Prostate gland (tissue), 2 donors: ENCODE results near the gene ASIC1.

ENCODE experiments used
- CTCF ChIP-seq, 4 experiments: fragments of 200-600 bp in 2 of 4; fragments of 450-650 bp in 2 of 4; sonication (generic) in 2 of 4; IDR thresholded peaks; 1 replicate in 3 of 4; 2 replicates in 1 of 4; pipeline ENCODE4 v1.5.1; 2016 to 2019; ENCODE audit warnings: antibody characterized with exemption in 4 of 4, mild to moderate bottlenecking in 2 of 4, moderate library complexity in 2 of 4
- POLR2AphosphoS5 ChIP-seq: sonication (generic); formaldehyde crosslinking; IDR thresholded peaks from one replicate; pipeline ENCODE4 v1.6.1; 2017; ENCODE audit warnings: antibody characterized with exemption

- no peak for TF ChIP-seq CTCF (IDR thresholded peaks at IDR 0.05)
- no peak for TF ChIP-seq POLR2AphosphoS5
Measured at GRCh38 chr12:50053583-50053982, 3.8 kb upstream of the ASIC1 start.
